Common myeloid progenitor, CD34-positive (primary cell): Measurements from ENCODE around the gene NMU. TPM values are rescaled to one million over a fixed set of nuclear protein-coding genes. Genes with fewer than 3 reads are reported as not detected.
A peak's percentile ranks its signal among the peaks of the same experiment; 100 is the strongest.
"Not testable (repeated sequence)": the region's sequence is repeated elsewhere in the genome, so short reads cannot be mapped to it uniquely, and the experiment has no call there.

ENCODE experiments used
- CTCF ChIA-PET: fragments of 350-600 bp; sonication (Branson Sonifier 250); formaldehyde crosslinking; loops from one replicate; lab custom pipeline; 2021; ENCODE audit warnings: antibody characterized with exemption; lab: Charles Lee
- POLR2A ChIA-PET: fragments of 350-600 bp; sonication (Branson Sonifier 250); formaldehyde crosslinking; loops from one replicate; lab custom pipeline; 2021; ENCODE audit warnings: antibody characterized with exemption; lab: Charles Lee
- DNase-seq, 3 donors: peaks; one replicate each; pipeline versions ENCODE4 v3.0.0 to v3.0.0-alpha.2; 2013
- H3K27ac ChIP-seq, 2 experiments: 1 replicate in 1 of 2; 2 replicates in 1 of 2; pipeline ENCODE4 v1.7.0; 2013; ENCODE audit warnings: inconsistent platforms in 2 of 2, low read length in 2 of 2, mild to moderate bottlenecking in 2 of 2, low read depth in 1 of 2, moderate library complexity in 1 of 2; ENCODE audit not compliant: severe bottlenecking in 2 of 2, insufficient read depth in 1 of 2, poor library complexity in 1 of 2
- H3K27me3 ChIP-seq, 5 experiments: replicated peaks in 2 of 5; 1 replicate in 3 of 5; 2 replicates in 2 of 5; pipeline versions ENCODE4 v1.6.1 to v1.7.0; 2013; ENCODE audit warnings: low read length in 4 of 5, mild to moderate bottlenecking in 2 of 5, moderate library complexity in 2 of 5, inconsistent platforms in 1 of 5; ENCODE audit not compliant: insufficient read depth in 5 of 5, control insufficient read depth in 4 of 5
- H3K36me3 ChIP-seq, 4 experiments: 1 replicate in 2 of 4; 2 replicates in 2 of 4; pipeline versions ENCODE4 v1.6.1 to v1.7.0; 2013; ENCODE audit warnings: low read length in 3 of 4, control low read depth in 1 of 4, mild to moderate bottlenecking in 1 of 4; ENCODE audit not compliant: control insufficient read depth in 4 of 4, insufficient read depth in 4 of 4
- H3K4me1 ChIP-seq, 4 experiments: 1 replicate in 3 of 4; 2 replicates in 1 of 4; pipeline versions ENCODE4 v1.6.1 to v1.7.1; 2013; ENCODE audit warnings: low read length in 3 of 4, mild to moderate bottlenecking in 3 of 4, control low read depth in 1 of 4, inconsistent platforms in 1 of 4, moderate library complexity in 1 of 4; ENCODE audit not compliant: control insufficient read depth in 4 of 4, insufficient read depth in 4 of 4; ENCODE audit errors: control extremely low read depth in 1 of 4
- H3K4me3 ChIP-seq, 7 experiments: 1 replicate in 4 of 7; 2 replicates in 3 of 7; pipeline versions ENCODE4 v1.5.1 to v1.7.0; 2013; ENCODE audit warnings: mild to moderate bottlenecking in 7 of 7, low read length in 6 of 7, moderate library complexity in 6 of 7, inconsistent platforms in 2 of 7, low read depth in 2 of 7, control low read depth in 1 of 7; ENCODE audit not compliant: insufficient read depth in 4 of 7, control insufficient read depth in 1 of 7; ENCODE audit errors: extremely low read depth in 1 of 7
- H3K9me3 ChIP-seq, 5 experiments: 1 replicate in 4 of 5; 2 replicates in 1 of 5; pipeline versions ENCODE4 v1.6.1 to v1.7.1; 2013; ENCODE audit warnings: low read length in 4 of 5, mild to moderate bottlenecking in 2 of 5, inconsistent platforms in 1 of 5, low read depth in 1 of 5, moderate library complexity in 1 of 5; ENCODE audit not compliant: control insufficient read depth in 4 of 5, insufficient read depth in 2 of 5; ENCODE audit errors: control extremely low read depth in 1 of 5
- WGBS: methylation state at CpG from one replicate; pipeline ENCODE4 v1.1.5; 2013; ENCODE audit not compliant: insufficient coverage; 5-methylcytosine and 5-hydroxymethylcytosine counted together
- polyA plus RNA-seq: library from polyadenylated mRNA; unstranded; fragments of 120-200 nt; gene quantifications from one replicate; pipeline ENCODE4 v1.2.1, GENCODE V29; 2013

Gene NMU
- 0.58 TPM for polyA plus RNA-seq

GRCh38 chr4:55635741-55636655 is at the start of gene NMU:
Gene NMU, minus strand, starts transcription at chr4:55636298. Its CDS starts 106 bp downstream, at chr4:55636192.
- Histone ChIP-seq H3K27me3 (peaks cover 15 to 80% (median 38%) of the 10 kb centered on the region in 5 experiments), H3K27ac (peak within 1 kb of the TSS in 1 of 2 experiments; percentile 73), H3K4me3 (peak within 1 kb of the TSS; percentile 19 to 68 (median 55)), H3K9me3 (no peaks in the 10 kb centered on the region), H3K36me3 (no peaks in the 10 kb centered on the region), H3K4me1 (peaks cover 5 to 21% (median 17%) of the 10 kb centered on the region in 4 experiments)
- ChIA-PET CTCF (interaction anchor here (0.5 to 1.4 kb wide), 3 partner anchors 73 to 215 kb away, joined by 3 to 6 read pairs (median 3); no protein-coding TSS in a partner anchor), POLR2A (no interaction called here)
- under 1% methylated on average over 60 of the region's 80 CpGs for WGBS
- peak; percentile 29 to 61 (median 58) for DNase-seq

DNA sequence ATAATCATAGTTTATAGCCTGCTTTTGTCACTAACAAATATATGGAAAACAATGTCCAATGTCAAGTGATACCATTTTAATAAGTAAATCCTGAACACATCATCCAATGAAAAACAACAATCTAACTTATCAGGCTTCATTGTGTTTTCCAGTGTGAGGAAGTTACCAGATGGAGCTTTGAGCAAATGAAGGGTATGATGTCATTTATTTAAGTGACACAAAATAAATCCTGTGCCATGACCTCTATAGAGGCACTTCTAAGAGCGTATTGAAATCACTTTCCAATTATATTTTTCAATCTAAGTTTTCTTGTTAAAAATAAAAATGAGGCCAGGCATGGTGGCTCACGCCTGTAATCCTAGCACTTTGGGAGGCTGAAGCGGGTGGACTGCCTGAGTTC is 48.2 kb upstream of the NMU start:
- Histone ChIP-seq H3K4me1 (no peaks in the 10 kb centered on the region), H3K27ac (no peak overlapping the region), H3K9me3 (peaks cover 0 to 3% (median 0%) of the 10 kb centered on the region in 5 experiments), H3K4me3 (no peak overlapping the region), H3K27me3 (no peaks in the 10 kb centered on the region), H3K36me3 (no peaks in the 10 kb centered on the region)
- ChIA-PET POLR2A (no interaction called here), CTCF (interaction anchor here (0.6 kb wide), 1 partner anchor 9 kb away, joined by 3 read pairs; no protein-coding TSS in a partner anchor)
- no peak for DNase-seq
- WGBS, result 100% methylated on average over 2 of the region's 3 CpGs

DNA sequence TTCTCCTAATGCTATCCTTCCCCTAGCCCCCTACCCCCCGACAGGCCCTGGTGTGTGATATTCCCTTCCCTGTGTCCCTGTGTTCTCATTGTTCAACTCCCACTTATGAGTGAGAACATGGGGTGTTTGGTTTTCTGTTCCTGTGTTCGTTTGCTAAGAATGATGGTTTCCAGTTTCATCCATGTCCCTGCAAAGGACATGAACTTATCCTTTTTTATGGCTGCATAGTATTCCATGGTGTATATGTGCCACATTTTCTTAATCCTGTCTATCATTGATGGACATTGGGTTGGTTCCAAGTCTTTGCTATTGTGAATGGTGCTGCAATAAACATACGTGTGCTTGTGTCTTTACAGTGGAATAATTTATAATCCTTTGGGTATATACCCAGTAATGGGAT is 46.7 kb upstream of the NMU start:
- H3K9me3 ChIP-seq, H3K4me3 ChIP-seq, CTCF ChIA-PET: not testable (repeated sequence)

GRCh38 chr4:55682295-55682694 is 46.2 kb upstream of the NMU start:
- DNase-seq, result no peak
- Histone ChIP-seq H3K4me3 (no peak overlapping the region), H3K27ac (no peak overlapping the region), H3K36me3 (no peaks in the 10 kb centered on the region), H3K4me1 (no peaks in the 10 kb centered on the region), H3K27me3 (no peaks in the 10 kb centered on the region), H3K9me3 (peaks cover 0 to 3% (median 0%) of the 10 kb centered on the region in 5 experiments)
- ChIA-PET CTCF (no interaction called here), POLR2A (no interaction called here)
- WGBS, result 43% methylated on average over 1 of the region's 1 CpG

More for the DNA sequence above, 46.7 kb upstream of the NMU start:
- H3K4me1 ChIP-seq, DNase-seq, H3K36me3 ChIP-seq, H3K27me3 ChIP-seq, POLR2A ChIA-PET, H3K27ac ChIP-seq: not testable (repeated sequence)
- WGBS, result 100% methylated on average over 1 of the region's 3 CpGs

DNA sequence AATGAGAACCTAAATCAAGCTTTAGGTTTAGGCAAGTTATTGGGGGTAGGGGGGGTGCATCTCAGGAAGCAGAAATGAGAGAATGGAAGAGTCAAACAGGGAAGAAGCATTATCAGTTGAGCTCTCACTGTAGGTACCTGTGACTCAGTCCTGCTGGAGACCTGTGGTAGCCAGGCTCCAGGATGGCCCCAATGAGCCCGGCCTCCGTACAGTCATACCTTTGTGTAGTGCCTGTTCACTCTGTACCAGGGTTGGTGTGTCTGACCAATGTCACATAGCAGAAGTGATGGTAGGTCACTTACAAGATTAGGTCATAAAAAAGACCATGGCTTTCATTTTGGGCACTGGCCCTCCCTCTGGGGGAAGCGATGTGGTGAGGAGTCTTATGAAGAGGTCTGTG is 45.3 kb upstream of the NMU start:
- no peaks in the 10 kb centered on the region for H3K27me3 ChIP-seq
- CTCF ChIA-PET, result no interaction called here
- DNase-seq, result no peak
- H3K36me3 ChIP-seq, result no peaks in the 10 kb centered on the region
- peaks cover 0 to 3% (median 0%) of the 10 kb centered on the region in 5 experiments for H3K9me3 ChIP-seq
- POLR2A ChIA-PET, result no interaction called here
- no peaks in the 10 kb centered on the region for H3K4me1 ChIP-seq
- WGBS, result 100% methylated on average over 3 of the region's 3 CpGs
- no peak overlapping the region for H3K27ac ChIP-seq
- H3K4me3 ChIP-seq, result no peak overlapping the region

DNA sequence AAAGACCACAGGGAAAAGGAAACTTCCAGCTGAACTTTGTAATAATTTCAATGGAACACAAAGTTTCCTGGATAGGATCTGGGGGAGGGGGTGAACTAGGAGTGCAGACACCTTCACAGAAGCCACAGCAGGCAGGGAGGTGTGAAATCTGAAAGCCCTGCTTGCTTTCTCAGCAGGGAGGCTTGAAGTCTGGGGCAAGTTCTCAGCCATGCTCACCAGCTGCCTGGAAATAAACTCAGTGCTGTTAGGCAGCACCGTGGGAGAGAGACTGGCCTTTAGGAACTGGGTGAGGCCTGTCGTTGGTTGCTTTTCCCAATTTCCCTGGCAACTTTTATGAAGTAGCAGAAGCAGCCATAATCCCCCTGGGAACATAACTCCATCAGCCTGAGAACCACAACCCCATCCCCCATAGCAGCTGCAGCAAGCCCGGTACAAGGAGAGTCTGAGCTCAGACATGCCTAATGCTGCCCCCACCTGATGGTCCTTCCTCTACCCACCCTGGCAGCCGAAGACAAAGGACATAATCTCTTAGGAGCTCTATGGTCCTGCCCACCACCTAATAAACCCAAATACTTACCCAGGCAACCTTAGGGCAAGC is 39.2 kb upstream of the NMU start:
- 72% methylated on average over 4 of the region's 4 CpGs for WGBS
- ChIA-PET CTCF (interaction anchor here (0.8 kb wide), 1 partner anchor 9 kb away, joined by 3 read pairs; no protein-coding TSS in a partner anchor), POLR2A (no interaction called here)
- peaks cover 0 to 7% (median 0%) of the 10 kb centered on the region in 5 experiments for H3K9me3 ChIP-seq
- H3K27me3 ChIP-seq, result no peaks in the 10 kb centered on the region
- H3K27ac ChIP-seq, result no peak overlapping the region
- H3K4me1 ChIP-seq, result peaks cover 0 to 3% (median 0%) of the 10 kb centered on the region in 4 experiments
- DNase-seq, result no peak
- no peaks in the 10 kb centered on the region for H3K36me3 ChIP-seq
- no peak overlapping the region for H3K4me3 ChIP-seq
